HepG2 (cell line): ENCODE measurements around the gene DGKB.

ENCODE experiments used
- AKAP8 ChIP-seq: sonication (generic); formaldehyde crosslinking; IDR thresholded peaks from 2 replicates; pipeline ENCODE4 v1.5.1; 2020; ENCODE audit warnings: mild to moderate bottlenecking, missing genetic modification reagents
- CREB1 ChIP-seq, 2 experiments: fragments of 450-650 bp in 1 of 2; IDR thresholded peaks; 2 replicates each; pipeline ENCODE4 v1.6.1; 2016 to 2017; ENCODE audit warnings: control low read depth in 1 of 2, mild to moderate bottlenecking in 1 of 2, missing compliant biosample characterization in 1 of 2, missing genetic modification characterization in 1 of 2
- EZH2 ChIP-seq: conservative IDR thresholded peaks from 2 replicates; pipeline ENCODE4 v1.6.1; 2012; ENCODE audit warnings: mild to moderate bottlenecking, low read depth, low read length, moderate library complexity
- PCBP2 ChIP-seq: fragments of 200-400 bp; formaldehyde crosslinking; optimal IDR thresholded peaks from 2 replicates; pipeline ENCODE3; 2018; ENCODE audit warnings: low read length, low read depth; ENCODE audit not compliant: poor library complexity, severe bottlenecking
- ZNF577 ChIP-seq: sonication (generic); formaldehyde crosslinking; IDR thresholded peaks from 2 replicates; pipeline ENCODE4 v1.4.0; 2020; ENCODE audit warnings: mild to moderate bottlenecking, low read depth, missing genetic modification reagents, borderline replicate concordance
- TF ChIP-seq, protein P1 (sequence below): sonication (generic); formaldehyde crosslinking; IDR thresholded peaks from 2 replicates; pipeline ENCODE4 v1.8.1; 2023; ENCODE audit warnings: mild to moderate bottlenecking, inconsistent platforms, moderate library complexity, missing genetic modification reagents, borderline replicate concordance
- TF ChIP-seq, protein P2 (sequence below): sonication (generic); formaldehyde crosslinking; IDR thresholded peaks from 2 replicates; pipeline ENCODE4 v1.8.0; 2023; ENCODE audit warnings: mild to moderate bottlenecking, missing genetic modification reagents

DNA sequence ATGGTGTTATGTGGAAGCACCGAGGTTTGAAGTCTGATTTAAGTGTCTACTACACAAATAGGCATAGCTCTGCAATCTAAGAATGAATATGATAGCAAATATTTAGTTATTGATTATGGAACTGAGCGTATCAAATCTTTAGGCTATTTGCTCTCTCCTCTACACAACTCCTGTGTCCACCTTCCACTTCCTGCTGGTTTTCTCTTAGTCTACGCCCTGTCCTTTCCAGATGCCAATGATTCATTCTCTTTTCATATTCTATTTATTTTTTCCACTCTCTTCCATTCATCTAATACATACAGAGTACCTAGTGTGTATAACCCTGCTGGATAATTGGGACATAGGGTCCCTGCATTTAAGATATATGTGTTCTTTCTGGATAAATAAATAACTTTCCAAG is 83.7 kb downstream of the DGKB start:
- no peak for TF ChIP-seq AKAP8 (CRISPR knock-in tag)
- TF ChIP-seq ZNF577 (CRISPR knock-in tag): no peak
- no peak for TF ChIP-seq EZH2
- TF ChIP-seq, protein P1, sequence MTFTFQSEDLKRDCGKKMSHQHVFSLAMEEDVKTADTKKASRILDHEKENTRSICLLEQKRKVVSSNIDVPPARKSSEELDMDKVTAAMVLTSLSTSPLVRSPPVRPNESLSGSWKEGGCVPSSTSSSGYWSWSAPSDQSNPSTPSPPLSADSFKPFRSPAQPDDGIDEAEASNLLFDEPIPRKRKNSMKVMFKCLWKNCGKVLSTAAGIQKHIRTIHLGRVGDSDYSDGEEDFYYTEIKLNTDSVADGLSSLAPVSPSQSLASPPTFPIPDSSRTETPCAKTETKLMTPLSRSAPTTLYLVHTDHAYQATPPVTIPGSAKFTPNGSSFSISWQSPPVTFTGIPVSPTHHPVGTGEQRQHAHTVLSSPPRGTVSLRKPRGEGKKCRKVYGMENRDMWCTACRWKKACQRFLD: no peak
- no peak for TF ChIP-seq CREB1 (IDR thresholded peaks at IDR 0.05)
- TF ChIP-seq CREB1 (CRISPR knock-in tag; IDR thresholded peaks at IDR 0.05): no peak
- TF ChIP-seq PCBP2: no peak
- TF ChIP-seq, protein P2, sequence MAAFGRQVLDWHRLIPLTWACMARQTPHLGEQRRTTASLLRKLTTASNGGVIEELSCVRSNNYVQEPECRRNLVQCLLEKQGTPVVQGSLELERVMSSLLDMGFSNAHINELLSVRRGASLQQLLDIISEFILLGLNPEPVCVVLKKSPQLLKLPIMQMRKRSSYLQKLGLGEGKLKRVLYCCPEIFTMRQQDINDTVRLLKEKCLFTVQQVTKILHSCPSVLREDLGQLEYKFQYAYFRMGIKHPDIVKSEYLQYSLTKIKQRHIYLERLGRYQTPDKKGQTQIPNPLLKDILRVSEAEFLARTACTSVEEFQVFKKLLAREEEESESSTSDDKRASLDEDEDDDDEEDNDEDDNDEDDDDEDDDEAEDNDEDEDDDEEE (CRISPR knock-in tag): no peak
